Choroid plexus epithelial cell (primary cell): ENCODE data around the gene USP44.

Source experiments
- DNase-seq: peaks from one replicate; pipeline ENCODE4 v3.0.0-alpha.2; 2010; ENCODE audit warnings: low read depth
- H3K4me3 ChIP-seq: 2 replicates; pipeline ENCODE4 v1.5.1; 2011; ENCODE audit warnings: low read depth, mild to moderate bottlenecking, control low read depth, low read length, moderate library complexity
- CTCF ChIP-seq: conservative IDR thresholded peaks from 2 replicates; pipeline ENCODE4 v1.5.1; 2011; ENCODE audit warnings: low read depth, mild to moderate bottlenecking, control low read depth, inconsistent platforms, low read length, moderate library complexity

Gene USP44

GRCh38 chr12:95551305-95551704 is at the start of gene USP44:
TSS of gene USP44 (minus strand) at chr12:95551476. CDS start at chr12:95534256, 17,220 bp downstream.
- no peak for DNase-seq
- H3K4me3 ChIP-seq, result no peak within 1 kb of the TSS
- no peak for TF ChIP-seq CTCF

- no peak for DNase-seq
- H3K4me3 ChIP-seq, result no peak overlapping the region
- TF ChIP-seq CTCF, result no peak
These were observed 49.3 kb upstream of the USP44 start for GRCh38 chr12:95600567-95600966.

- DNase-seq, result no peak
- no peak for TF ChIP-seq CTCF
- no peak overlapping the region for H3K4me3 ChIP-seq
These were observed 48.6 kb upstream of the USP44 start for GRCh38 chr12:95599880-95600279.

GRCh38 chr12:95594136-95594535 is 42.9 kb upstream of the USP44 start:
- H3K4me3 ChIP-seq, result no peak overlapping the region
- no peak for DNase-seq
- TF ChIP-seq CTCF, result no peak

GRCh38 chr12:95593266-95593871 is 42.1 kb upstream of the USP44 start:
- no peak for TF ChIP-seq CTCF
- no peak for DNase-seq

GRCh38 chr12:95591731-95592130 is 40.5 kb upstream of the USP44 start:
- H3K4me3 ChIP-seq, result no peak overlapping the region
- no peak for TF ChIP-seq CTCF
- DNase-seq, result peak; percentile 41

More at GRCh38 chr12:95593266-95593871, 42.1 kb upstream of the USP44 start:
- H3K4me3 ChIP-seq, result no peak overlapping the region

GRCh38 chr12:95590775-95591174 is 39.5 kb upstream of the USP44 start:
- H3K4me3 ChIP-seq, result no peak overlapping the region
- no peak for DNase-seq
- no peak for TF ChIP-seq CTCF
